ENCODE results near the gene UBE3B.

UBE3B gene

GRCh38 chr12:109500406-109501185 lies 23.2 kb downstream of the UBE3B start:
- DNase-seq: no peak

DNA sequence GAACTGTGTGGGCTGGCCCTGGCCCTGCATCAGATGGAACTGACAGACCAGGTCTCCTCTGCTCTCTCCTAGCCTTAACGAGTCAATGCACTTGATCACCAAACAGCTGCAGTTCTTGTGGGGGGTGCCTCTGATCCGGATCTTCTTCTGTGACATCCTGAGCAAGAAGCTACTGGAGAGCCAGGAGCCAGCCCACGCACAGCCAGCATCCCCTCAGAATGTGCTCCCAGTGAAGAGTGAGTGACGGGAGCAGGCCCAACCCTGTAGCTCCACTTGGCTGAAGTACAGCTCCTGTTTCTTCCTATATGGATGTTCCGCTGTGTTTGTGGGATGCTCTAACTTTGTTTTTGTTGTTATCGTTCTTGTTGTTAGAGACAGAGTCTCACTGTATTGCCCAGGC lies 23.9 kb downstream of the UBE3B start:
- DNase-seq: no peak

GRCh38 chr12:109502332-109502731 lies 24.9 kb downstream of the UBE3B start:
- DNase-seq: no peak

GRCh38 chr12:109503611-109504010 lies 26.2 kb downstream of the UBE3B start:
- DNase-seq: no peak

DNA sequence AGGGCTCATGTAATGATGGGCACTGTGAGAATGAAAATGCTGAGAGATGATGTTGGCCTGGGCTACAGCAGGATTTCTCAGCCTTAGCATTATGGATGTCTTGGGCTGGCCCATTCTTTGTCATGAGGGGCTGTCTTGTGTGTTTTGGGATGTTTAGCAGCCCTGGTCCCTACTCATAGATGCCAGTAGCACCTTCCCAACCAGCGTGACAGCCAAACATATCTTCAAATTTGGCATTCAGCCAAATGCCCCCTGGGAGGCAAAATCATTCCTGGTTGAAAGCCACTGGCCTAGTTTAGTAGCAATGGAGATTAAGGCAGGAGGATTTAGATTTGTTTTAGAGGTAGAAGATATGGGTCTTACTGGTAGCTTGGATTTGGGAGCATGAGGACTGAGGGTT lies 26.6 kb downstream of the UBE3B start:
- no peak for DNase-seq

DNA sequence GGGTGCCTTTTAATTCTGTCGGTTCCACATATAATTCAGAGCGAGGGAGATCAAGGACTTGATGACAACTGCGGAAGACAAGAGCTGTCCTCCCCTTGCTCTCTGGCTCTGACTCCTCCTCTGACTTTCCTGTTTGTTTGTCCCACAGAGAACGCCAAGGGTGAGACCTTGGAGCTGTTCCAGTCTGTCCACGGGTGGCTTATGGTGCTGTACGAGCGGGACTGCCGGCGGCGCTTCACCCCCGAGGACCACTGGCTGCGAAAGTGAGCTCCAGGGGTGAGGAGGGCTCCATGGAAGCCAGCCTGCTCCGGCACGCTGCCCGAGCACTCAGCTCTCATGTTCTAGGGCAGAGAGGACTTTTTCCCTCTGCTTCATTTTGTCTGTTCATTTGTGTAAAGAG lies 32.8 kb downstream of the UBE3B start:
- no peak for DNase-seq

GRCh38 chr12:109512608-109513007 lies 35.2 kb downstream of the UBE3B start:
- no peak for DNase-seq

DNA sequence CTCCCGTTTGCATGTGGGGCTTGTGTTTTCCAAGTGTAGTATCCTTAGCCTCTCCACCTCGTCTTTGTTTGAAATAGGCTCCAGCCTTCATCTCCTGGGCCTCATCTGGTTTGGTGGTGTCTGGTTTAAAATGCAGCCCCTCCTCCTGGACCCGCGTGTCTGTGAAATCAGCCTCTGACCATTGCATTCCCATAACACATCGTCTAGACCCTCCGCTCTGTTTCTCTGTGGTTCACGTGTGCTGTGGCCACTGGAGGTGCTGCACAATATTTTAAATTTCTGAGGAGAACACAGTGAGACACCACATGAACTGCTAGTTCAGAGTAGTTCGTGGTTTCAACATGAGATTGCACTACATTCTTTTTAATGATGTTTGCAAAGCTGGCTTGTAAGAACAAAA lies 35.6 kb downstream of the UBE3B start:
- DNase-seq: no peak

DNA sequence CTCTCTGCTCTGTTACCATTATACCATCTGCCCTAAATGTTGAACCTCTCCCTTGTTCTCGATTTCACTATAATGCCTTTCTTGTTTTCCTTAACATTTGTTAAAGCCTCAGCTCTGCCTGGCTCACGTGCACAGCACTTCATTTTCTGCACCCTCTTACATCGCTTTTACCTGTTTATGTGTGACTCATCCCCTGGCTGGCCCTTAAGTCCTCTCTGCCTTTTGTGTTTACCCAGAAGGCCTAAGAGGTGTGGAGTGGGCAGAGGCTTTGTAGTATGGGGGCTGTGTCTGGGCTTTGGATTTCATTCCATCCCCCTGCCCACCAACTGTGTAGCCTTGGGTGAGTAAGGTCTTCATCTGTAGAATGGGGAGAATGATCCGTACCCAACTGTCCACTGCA lies 36.5 kb downstream of the UBE3B start:
- no peak for DNase-seq

GRCh38 chr12:109517619-109518018 lies 40.2 kb downstream of the UBE3B start:
- DNase-seq: no peak

DNA sequence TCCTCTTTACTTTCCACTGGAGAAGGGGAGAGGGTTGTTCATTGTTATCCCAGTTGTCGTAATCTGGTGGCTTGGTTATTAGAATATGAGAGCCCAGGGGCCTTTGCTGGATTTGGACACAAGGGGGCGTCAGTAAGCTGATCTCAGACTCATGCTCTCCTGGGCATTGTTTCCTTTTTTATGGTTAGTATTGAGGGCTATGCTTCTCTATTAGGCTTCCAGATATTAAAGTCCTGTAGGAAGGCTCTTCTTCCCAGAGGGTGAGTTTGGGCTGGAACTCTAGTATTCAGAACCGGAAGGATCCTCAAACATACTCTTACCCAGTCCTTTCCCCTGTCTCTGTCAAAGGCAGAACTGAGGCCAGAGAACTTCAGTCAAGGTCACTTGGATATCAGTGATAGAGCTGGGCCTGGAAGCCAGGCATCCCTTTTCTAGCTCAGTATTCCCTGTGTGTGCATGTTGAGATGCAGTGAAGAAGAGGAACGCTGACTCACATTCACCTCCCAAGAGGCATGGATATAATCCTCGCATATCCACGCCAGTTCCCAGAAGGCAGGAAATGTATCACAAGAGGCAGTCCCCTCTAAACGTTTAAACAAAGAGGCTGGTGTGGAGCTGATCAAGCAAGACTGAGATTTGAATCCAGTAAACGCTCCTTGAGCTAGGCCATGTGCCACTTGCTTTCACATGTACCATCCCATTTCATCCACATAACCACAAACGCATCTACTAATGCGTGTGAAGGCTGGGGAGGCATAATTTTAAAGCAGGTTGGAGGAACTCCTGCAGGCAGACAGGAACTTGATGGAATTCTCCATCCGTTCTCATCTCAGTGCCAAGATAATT lies 41.6 kb downstream of the UBE3B start:
- DNase-seq: peak; percentile 62 to 63

DNA sequence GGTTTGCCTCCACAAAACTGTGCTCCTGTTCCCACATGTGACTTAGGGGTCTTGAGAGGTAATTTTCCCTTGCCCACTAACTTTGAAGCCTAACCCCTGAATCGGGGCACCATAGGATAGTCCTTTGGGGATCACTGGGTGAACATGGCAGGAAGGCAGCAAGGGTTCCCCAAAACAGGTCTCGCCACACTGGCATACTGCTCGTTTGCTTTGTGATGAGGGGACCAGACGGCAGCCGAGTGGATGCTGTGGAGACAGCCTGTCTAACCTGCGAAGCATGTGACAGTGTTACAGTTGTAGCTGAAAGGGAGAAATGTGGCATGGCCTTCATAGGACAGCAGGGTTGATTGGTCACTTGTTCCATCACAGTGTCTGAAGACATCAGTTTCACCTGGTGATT lies 42.4 kb downstream of the UBE3B start:
- DNase-seq: no peak

- no peak for DNase-seq
Measured at GRCh38 chr12:109521831-109522230, 44.4 kb downstream of the UBE3B start.

GRCh38 chr12:109523071-109523470 lies 45.6 kb downstream of the UBE3B start:
- no peak for DNase-seq

GRCh38 chr12:109523504-109523903 lies 46.1 kb downstream of the UBE3B start:
- DNase-seq: no peak

GRCh38 chr12:109524466-109525278 lies 47.2 kb downstream of the UBE3B start:
- no peak for DNase-seq

- DNase-seq: no peak
Measured at GRCh38 chr12:109525279-109525585, 47.8 kb downstream of the UBE3B start.

GRCh38 chr12:109527489-109528123 lies 50.2 kb downstream of the UBE3B start:
- no peak for DNase-seq

DNA sequence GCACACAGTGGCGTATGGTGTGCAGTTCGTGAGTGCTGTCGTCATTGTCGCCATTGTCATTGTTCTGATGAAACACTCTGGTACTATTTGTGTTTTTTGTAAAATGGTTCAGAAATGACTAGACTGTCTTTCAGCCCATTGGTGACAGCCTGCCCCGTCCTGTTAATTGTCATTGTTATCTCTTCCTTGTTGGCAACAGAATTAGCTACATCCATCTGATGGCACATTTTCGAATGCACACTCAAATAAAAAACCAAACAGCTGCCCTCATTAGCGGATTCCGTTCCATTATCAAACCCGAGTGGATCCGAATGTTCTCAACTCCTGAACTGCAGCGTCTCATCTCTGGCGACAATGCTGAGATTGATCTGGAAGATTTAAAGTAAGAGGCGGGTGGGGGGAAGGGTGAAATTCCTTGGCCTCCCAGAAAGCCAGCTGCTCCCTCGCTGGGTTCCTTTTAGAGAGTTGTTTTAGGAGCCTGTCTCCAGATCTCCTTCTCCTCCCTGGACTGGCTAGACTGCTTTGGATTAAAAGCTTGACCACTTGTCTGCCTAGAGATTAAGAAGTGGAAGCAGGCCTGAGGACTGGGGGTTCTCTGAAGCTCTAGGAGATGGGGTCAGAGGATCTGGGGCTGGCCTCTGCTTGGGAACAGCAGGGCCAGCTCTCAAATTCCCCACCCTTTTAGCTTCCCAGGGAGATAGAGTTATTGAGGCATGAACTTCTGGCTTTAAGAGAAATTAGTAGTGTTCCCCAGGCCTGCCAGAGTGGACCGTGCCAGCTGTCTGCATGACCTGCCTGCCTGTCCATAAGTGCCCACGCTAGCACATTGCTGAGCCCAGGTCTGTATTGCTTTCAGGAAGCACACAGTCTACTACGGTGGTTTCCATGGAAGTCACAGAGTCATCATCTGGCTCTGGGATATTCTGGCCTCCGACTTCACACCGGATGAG lies 52.5 kb downstream of the UBE3B start:
- DNase-seq: no peak

GRCh38 chr12:109531411-109531810 lies 54.0 kb downstream of the UBE3B start:
- DNase-seq: no peak

DNA sequence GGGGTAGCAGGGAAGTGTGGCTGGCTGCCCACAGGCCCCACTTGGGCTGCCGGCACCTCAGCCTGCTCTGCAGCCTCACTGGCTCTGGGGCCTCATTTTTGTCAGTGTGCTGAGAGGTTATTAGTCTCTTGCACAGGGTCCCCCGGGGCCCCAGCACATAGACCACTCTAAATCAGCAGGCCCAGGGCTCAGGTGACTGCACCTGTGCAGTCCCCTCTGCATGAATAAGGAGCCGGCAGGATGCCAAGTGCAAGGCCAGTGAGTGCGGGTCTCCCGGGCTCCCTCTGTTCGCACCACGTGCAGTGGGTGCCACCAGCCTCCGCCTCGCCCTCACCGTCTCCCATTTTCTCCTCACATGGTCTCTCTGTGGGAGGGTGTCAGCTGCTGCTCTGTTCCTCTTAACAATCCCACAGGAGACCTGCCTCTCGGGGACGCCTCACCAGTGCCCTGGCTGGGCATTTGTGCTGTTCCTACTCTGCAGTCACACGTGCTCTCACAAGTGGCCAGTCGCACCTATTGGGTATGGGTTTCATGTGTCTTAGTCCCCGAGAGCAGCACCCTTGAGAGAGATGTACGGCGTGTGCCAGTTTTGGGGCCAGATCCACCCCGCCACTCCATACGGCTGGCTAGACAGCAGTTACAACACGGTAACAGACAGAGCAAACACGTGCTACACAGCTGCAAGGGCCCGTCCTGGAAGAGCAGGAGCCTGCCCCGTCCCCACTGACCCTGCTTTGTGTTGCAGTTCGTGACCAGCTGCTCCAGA lies 55.5 kb downstream of the UBE3B start:
- DNase-seq: no peak
